Measurements from ENCODE around the gene APOL2. TPM values are rescaled to one million over a fixed set of nuclear protein-coding genes. Genes with fewer than 3 reads are reported as not detected.

Gene APOL2
- total and polyA plus RNA-seq, 7 experiments from 2014 or later: 13.4 to 133 (median 40.1) TPM

- Mint-ChIP-seq H3K4me3 (no peak overlapping the region), H3K36me3 (peaks cover 0 to 2% (median 0%) of the 10 kb centered on the region in 5 donors), H3K27me3 (peaks cover 0 to 25% (median 0%) of the 10 kb centered on the region in 5 donors), H3K4me1 (peaks cover 0 to 4% (median 3%) of the 10 kb centered on the region in 7 donors), H3K27ac (no peak overlapping the region), H3K9me3 (peaks cover 0 to 3% (median 0%) of the 10 kb centered on the region in 11 donors)
- Histone ChIP-seq H3K36me3 (ENCODE audit: control insufficient read depth in 2 of 3, insufficient read depth in 3 of 3, low read length in 3 of 3) (no peaks in the 10 kb centered on the region), H3K9me3 (ENCODE audit: control insufficient read depth in 2 of 3, low read length in 3 of 3) (no peaks in the 10 kb centered on the region), H3K27ac (ENCODE audit: low read depth, low read length) (no peak overlapping the region), H3K4me1 (ENCODE audit: control insufficient read depth in 2 of 2, insufficient read depth in 2 of 2, low read length in 2 of 2) (peaks cover 0 to 2% of the 10 kb centered on the region in 2 donors), H3K4me3 (ENCODE audit: low read length) (no peak overlapping the region), H3K27me3 (ENCODE audit: control insufficient read depth in 2 of 2, insufficient read depth in 2 of 2, low read length in 2 of 2) (no peaks in the 10 kb centered on the region)
- ChIA-PET CTCF (interaction anchor here (0.7 to 9.5 kb wide), 7 partner anchors 16 to 117 kb away, joined by 3 to 71 read pairs (median 6); partner anchors contain the start of gene APOL3), POLR2A (no interaction called here)
- DNase-seq (no peak), ATAC-seq (no peak)
- intact Hi-C loops (cut with micrococcal nuclease): loop anchor here in 1 of 2 donors (5.0 kb wide), 1 partner anchor 115 kb away; no protein-coding TSS in a partner anchor
Observed at GRCh38 chr22:36182056-36182455, 57.3 kb downstream of the APOL2 start.

DNA sequence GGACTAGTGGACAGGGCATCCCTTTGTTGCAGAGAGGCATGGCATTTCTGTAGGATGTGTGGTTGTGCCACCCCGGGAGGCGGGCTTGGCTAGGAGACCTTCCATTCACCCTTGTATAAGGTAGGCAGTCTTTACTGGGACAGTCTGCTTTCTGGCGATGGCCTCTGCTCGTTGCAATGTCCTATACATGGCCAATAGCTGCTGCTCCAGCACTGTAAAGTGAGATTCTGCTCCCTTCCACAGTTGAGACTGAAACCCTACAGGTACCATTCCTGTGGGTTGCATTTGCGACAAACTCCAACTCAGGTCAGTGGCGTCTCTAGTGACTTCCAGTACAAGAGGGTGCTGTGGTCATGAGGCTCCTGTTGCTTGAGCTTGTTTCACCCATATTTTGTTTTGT lies 58.4 kb downstream of the APOL2 start:
- ATAC-seq (no peak), DNase-seq (no peak)
- Histone ChIP-seq H3K36me3 (ENCODE audit: control insufficient read depth in 2 of 3, insufficient read depth in 3 of 3, low read length in 3 of 3) (no peaks in the 10 kb centered on the region), H3K9me3 (ENCODE audit: control insufficient read depth in 2 of 3, low read length in 3 of 3) (no peaks in the 10 kb centered on the region), H3K4me1 (ENCODE audit: control insufficient read depth in 2 of 2, insufficient read depth in 2 of 2, low read length in 2 of 2) (peaks cover 0 to 2% of the 10 kb centered on the region in 2 donors), H3K27ac (ENCODE audit: low read depth, low read length) (no peak overlapping the region), H3K27me3 (ENCODE audit: control insufficient read depth in 2 of 2, insufficient read depth in 2 of 2, low read length in 2 of 2) (no peaks in the 10 kb centered on the region), H3K4me3 (ENCODE audit: low read length) (no peak overlapping the region)
- Mint-ChIP-seq H3K4me1 (peaks cover 0 to 4% (median 3%) of the 10 kb centered on the region in 7 donors), H3K36me3 (peaks cover 0 to 2% (median 0%) of the 10 kb centered on the region in 5 donors), H3K27ac (peak overlapping the region in 1 of 9 donors; percentile 15), H3K27me3 (peaks cover 0 to 18% (median 0%) of the 10 kb centered on the region in 5 donors), H3K9me3 (peaks cover 0 to 4% (median 0%) of the 10 kb centered on the region in 11 donors), H3K4me3 (no peak overlapping the region)
- ChIA-PET CTCF (interaction anchor here (1.0 to 9.5 kb wide), 8 partner anchors 9 to 116 kb away, joined by 3 to 71 read pairs (median 6); partner anchors contain the start of gene APOL3), POLR2A (no interaction called here)
- intact Hi-C loops (cut with micrococcal nuclease): loop anchor here (1.0 to 5.0 kb wide), 5 partner anchors 21 to 831 kb away; partner anchors contain the start of gene APOL3 (in 2 of the 2)

DNA sequence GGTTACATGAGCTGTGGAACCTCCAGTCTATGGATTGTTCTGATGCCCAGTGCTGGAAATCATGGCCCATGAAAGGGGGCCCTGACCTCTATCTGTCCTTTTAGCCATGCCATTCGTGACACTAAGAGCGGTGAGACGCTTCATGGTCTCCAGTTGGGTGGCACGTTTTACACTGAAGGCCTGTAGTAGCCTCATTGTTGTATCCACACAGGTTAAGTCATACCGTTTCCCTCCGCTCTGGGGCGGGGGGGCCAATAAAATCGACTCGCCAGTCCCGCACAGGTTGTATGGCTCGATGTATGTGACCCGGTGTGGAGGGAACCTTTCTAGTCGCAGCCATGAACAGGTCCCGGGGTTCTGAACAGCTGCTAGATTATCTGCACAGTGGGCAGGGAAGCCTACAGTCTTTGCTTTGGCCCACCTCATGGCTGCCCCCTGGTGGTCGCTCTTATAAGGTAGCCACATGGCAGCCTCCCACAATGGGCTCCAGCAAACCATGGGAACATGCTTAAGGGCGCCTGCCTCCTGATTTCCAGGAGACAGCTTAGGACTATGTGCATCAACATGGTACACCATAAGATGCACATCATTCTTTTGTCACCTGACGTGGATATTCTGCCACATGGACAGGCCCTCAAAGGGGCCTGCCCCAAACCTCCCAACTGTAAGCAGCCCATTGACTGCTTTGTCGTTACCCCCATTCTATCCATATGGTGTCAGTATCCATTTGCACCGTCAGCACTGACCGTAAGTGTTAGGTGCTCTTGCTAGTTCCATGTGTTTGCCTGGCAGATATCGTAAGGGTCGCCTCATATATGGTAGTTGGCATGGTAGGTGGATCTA lies 59.1 kb downstream of the APOL2 start:
- no peaks in the 10 kb centered on the region for H3K27me3 ChIP-seq (ENCODE audit: control insufficient read depth in 2 of 2, insufficient read depth in 2 of 2, low read length in 2 of 2)
- ChIA-PET POLR2A (interaction anchor here (0.9 kb wide), 1 partner anchor 24 kb away, joined by 3 read pairs; no protein-coding TSS in a partner anchor), CTCF (interaction anchor here (0.7 to 9.5 kb wide), 11 partner anchors 9 to 115 kb away, joined by 3 to 71 read pairs (median 5); partner anchors contain the start of gene APOL3)
- peaks cover 0 to 2% of the 10 kb centered on the region in 2 donors for H3K4me1 ChIP-seq (ENCODE audit: control insufficient read depth in 2 of 2, insufficient read depth in 2 of 2, low read length in 2 of 2)
- no peaks in the 10 kb centered on the region for H3K9me3 ChIP-seq (ENCODE audit: control insufficient read depth in 2 of 3, low read length in 3 of 3)
- Mint-ChIP-seq H3K36me3 (peaks cover 0 to 6% (median 0%) of the 10 kb centered on the region in 5 donors), H3K4me1 (peaks cover 0 to 4% (median 3%) of the 10 kb centered on the region in 7 donors), H3K27me3 (peaks cover 0 to 20% (median 0%) of the 10 kb centered on the region in 5 donors), H3K9me3 (peaks cover 0 to 9% (median 0%) of the 10 kb centered on the region in 11 donors), H3K27ac (peak overlapping the region in 1 of 9 donors; percentile 45), H3K4me3 (no peak overlapping the region)
- H3K27ac ChIP-seq (ENCODE audit: low read depth, low read length): no peak overlapping the region
- DNase-seq (peak; percentile 63 to 85 (median 76)), ATAC-seq (peak; percentile 99)
- no peaks in the 10 kb centered on the region for H3K36me3 ChIP-seq (ENCODE audit: control insufficient read depth in 2 of 3, insufficient read depth in 3 of 3, low read length in 3 of 3)
- intact Hi-C loops (cut with micrococcal nuclease): loop anchor here (1.0 to 5.0 kb wide), 5 partner anchors 20 to 830 kb away; partner anchors contain the start of gene APOL3 (in 2 of the 2)
- H3K4me3 ChIP-seq (ENCODE audit: low read length): no peak overlapping the region

DNA sequence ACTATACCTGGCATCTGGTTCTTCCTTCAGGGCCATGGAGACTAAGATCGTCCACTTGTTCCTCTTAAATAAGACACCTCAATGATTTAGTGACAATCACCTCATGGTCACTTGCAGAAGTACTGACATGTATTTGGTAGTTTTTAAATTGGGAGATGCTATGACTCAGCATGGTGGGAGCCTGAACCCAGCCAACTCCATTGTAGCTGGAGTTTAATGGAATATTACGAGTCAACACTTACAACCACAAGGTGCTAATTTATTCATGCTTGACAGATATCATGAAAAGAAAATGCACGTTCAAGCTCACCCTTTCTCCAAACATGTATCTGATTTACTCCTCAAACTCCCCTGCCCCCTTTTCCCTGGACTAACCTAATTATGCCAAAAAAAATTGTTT lies 62.2 kb downstream of the APOL2 start:
- Histone ChIP-seq H3K27me3 (ENCODE audit: control insufficient read depth in 2 of 2, insufficient read depth in 2 of 2, low read length in 2 of 2) (no peaks in the 10 kb centered on the region), H3K9me3 (ENCODE audit: control insufficient read depth in 2 of 3, low read length in 3 of 3) (no peaks in the 10 kb centered on the region), H3K36me3 (ENCODE audit: control insufficient read depth in 2 of 3, insufficient read depth in 3 of 3, low read length in 3 of 3) (no peaks in the 10 kb centered on the region), H3K27ac (ENCODE audit: low read depth, low read length) (no peak overlapping the region), H3K4me1 (ENCODE audit: control insufficient read depth in 2 of 2, insufficient read depth in 2 of 2, low read length in 2 of 2) (peaks cover 0 to 2% of the 10 kb centered on the region in 2 donors), H3K4me3 (ENCODE audit: low read length) (no peak overlapping the region)
- ATAC-seq (no peak), DNase-seq (no peak)
- ChIA-PET POLR2A (interaction anchor here (1.0 to 1.4 kb wide), 2 partner anchors 15 to 20 kb away, joined by 3 to 4 read pairs; no protein-coding TSS in a partner anchor), CTCF (interaction anchor here (0.7 to 9.5 kb wide), 8 partner anchors 16 to 826 kb away, joined by 3 to 71 read pairs (median 4); partner anchors contain the start of genes APOL2 and APOL3)
- intact Hi-C loops (cut with micrococcal nuclease): no loop called here
- Mint-ChIP-seq H3K27ac (no peak overlapping the region), H3K4me1 (peaks cover 0 to 4% (median 3%) of the 10 kb centered on the region in 7 donors), H3K4me3 (no peak overlapping the region), H3K36me3 (peaks cover 0 to 6% (median 0%) of the 10 kb centered on the region in 5 donors), H3K27me3 (peaks cover 0 to 14% (median 0%) of the 10 kb centered on the region in 5 donors), H3K9me3 (peaks cover 0 to 9% (median 0%) of the 10 kb centered on the region in 11 donors)

Small RNAs within 50 kb of the gene (microRNA-seq; reads per million reads assigned to microRNA genes)
- not detected for gene MIR6819 (ENCODE audit: borderline microRNAs expressed)

Other genes starting within 250 kb of the APOL2 start
- 1 to 10 TPM in 4 of 5 experiments, under 1 TPM in 1; 0.45 to 1.7 (median 1.2) TPM for gene RBFOX2, start 210.7 kb downstream of the APOL2 start, total RNA-seq
- under 1 TPM; 0.39 to 0.87 TPM for gene RBFOX2, start 210.7 kb downstream of the APOL2 start, polyA plus RNA-seq
- 100 to 1,000 TPM; 121 to 212 (median 175) TPM for gene APOL3, start 78.8 kb downstream of the APOL2 start, total RNA-seq
- gene APOL3, start 78.8 kb downstream of the APOL2 start, polyA plus RNA-seq: 10 to 100 TPM; 56.9 to 83.9 TPM
- 1 to 10 TPM in 1 of 5 experiments, not detected in 4; 1.2 TPM for gene APOL4, start 37.7 kb downstream of the APOL2 start, total RNA-seq
- gene APOL4, start 37.7 kb downstream of the APOL2 start, polyA plus RNA-seq: not detected
- gene APOL1, start 13.6 kb upstream of the APOL2 start, total RNA-seq: 10 to 100 TPM in 4 of 5 experiments, 1 to 10 TPM in 1; 8.6 to 91.1 (median 18.4) TPM
- gene APOL1, start 13.6 kb upstream of the APOL2 start, polyA plus RNA-seq: 10 to 100 TPM in 1 of 2 donors, 1 to 10 TPM in 1; 6.2 to 14.9 TPM
- 100 to 1,000 TPM; 650 to 900 (median 803) TPM for gene MYH9, start 148.4 kb upstream of the APOL2 start, total RNA-seq
- 100 to 1,000 TPM in 1 of 2 donors, 10 to 100 TPM in 1; 95.5 to 501 TPM for gene MYH9, start 148.4 kb upstream of the APOL2 start, polyA plus RNA-seq
- gene TXN2, start 242.1 kb upstream of the APOL2 start, total RNA-seq: 10 to 100 TPM; 35.5 to 69.9 (median 37.7) TPM
- gene TXN2, start 242.1 kb upstream of the APOL2 start, polyA plus RNA-seq: 100 to 1,000 TPM; 135 to 154 TPM

All from naive thymus-derived CD4-positive, alpha-beta T cell (primary cell).